Testis (tissue), 2 donors: ENCODE data around the gene CIDEB.

Experiments used
- CTCF ChIP-seq, 3 experiments: fragments of 450-650 bp in 2 of 3; fragments of 200-600 bp in 1 of 3; sonication (generic) in 1 of 3; IDR thresholded peaks; one replicate each; pipeline ENCODE4 v1.5.1; 2016 to 2019; ENCODE audit warnings: antibody characterized with exemption in 3 of 3, mild to moderate bottlenecking in 2 of 3, moderate library complexity in 1 of 3
- POLR2A ChIP-seq: fragments of 450-650 bp; IDR thresholded peaks from one replicate; pipeline ENCODE4 v1.6.1; 2017; ENCODE audit warnings: antibody characterized with exemption, mild to moderate bottlenecking, moderate library complexity

DNA sequence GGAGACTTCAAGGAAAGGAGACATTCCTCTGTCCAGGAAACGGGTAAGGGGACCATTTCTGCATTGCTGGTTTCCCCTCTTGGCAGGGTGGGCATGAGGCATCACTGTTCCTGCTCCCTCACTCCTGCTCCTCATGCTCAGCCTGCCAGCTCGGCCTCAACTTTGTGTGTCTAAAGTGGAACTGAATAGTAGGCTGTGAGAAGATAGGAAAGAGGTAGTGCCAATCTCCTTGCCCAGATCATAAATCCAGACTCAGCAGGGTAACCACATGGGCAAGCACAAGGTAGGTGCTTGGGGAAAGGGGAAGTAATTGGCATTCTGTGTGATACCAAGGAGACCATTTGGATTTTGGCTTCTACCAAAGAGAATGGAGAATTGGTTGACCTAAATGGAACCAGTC, 6.1 kb upstream of the CIDEB start:
- no peak for TF ChIP-seq POLR2A
- no peak for TF ChIP-seq CTCF (IDR thresholded peaks at IDR 0.05)
